HepG2 (cell line): ENCODE data around the gene JCAD. TPM values are rescaled to one million over a fixed set of nuclear protein-coding genes. Genes with fewer than 3 reads are reported as not detected.

Source experiments
- ATAC-seq: fragments of 200-7000 bp; cut with Tn5 transposase; 3 replicates; pipeline ENCODE4 v1.9.1; 2020; ENCODE audit warnings: mild to moderate bottlenecking, moderate library complexity
- BruUV-seq: library from RNA; stranded (reverse); fragments of 400-500 nt; replicated peaks from 2 replicates; lab custom pipeline; 2021; lab: Mats Ljungman, UMichigan
- CTCF ChIA-PET: fragments of 300-600 bp; formaldehyde crosslinking; extraction: SDS; loops from one replicate; lab custom pipeline; 2021; ENCODE audit warnings: low total read pairs, inconsistent platforms, low intra/inter-chr PET ratio; lab: Yijun Ruan, JAX
- POLR2A ChIA-PET: fragments of 350-600 bp; sonication (Branson Sonifier 250); formaldehyde crosslinking; loops from one replicate; lab custom pipeline; 2020; ENCODE audit warnings: antibody characterized with exemption, inconsistent platforms; lab: Yijun Ruan, JAX
- DNase-seq: peaks from one replicate; pipeline ENCODE4 v3.0.0-alpha.2; 2015; ENCODE audit warnings: low spot score
- FAIRE-seq: peaks from 3 replicates; lab custom pipeline; 2011; peaks lifted over from hg19 to GRCh38; lab: Jason Lieb, UNC
- H2AFZ ChIP-seq: one replicate; pipeline ENCODE4 v1.6.1; 2011; ENCODE audit warnings: low read length, inconsistent platforms
- H3K27ac ChIP-seq: fragments of 300-600 bp; 3 replicates; pipeline ENCODE4 v1.8.0; 2011; ENCODE audit warnings: mixed run types, mild to moderate bottlenecking, mixed read lengths, low read length, inconsistent platforms; ENCODE audit not compliant: insufficient read depth; ENCODE audit errors: extremely low read length
- H3K27me3 ChIP-seq, 2 experiments: fragments of 200-600 bp in 1 of 2; 2 replicates in 1 of 2; 3 replicates in 1 of 2; pipeline versions ENCODE4 v1.6.0 to v1.8.0; 2011; ENCODE audit warnings: low read length in 2 of 2, mild to moderate bottlenecking in 2 of 2, moderate library complexity in 2 of 2, inconsistent platforms in 1 of 2; ENCODE audit not compliant: insufficient read depth in 2 of 2, control insufficient read depth in 1 of 2
- H3K36me3 ChIP-seq, 2 experiments: fragments of 200-600 bp in 1 of 2; replicated peaks in 1 of 2; 2 replicates in 1 of 2; 3 replicates in 1 of 2; pipeline versions ENCODE4 v1.5.1 to v1.8.0; 2011; ENCODE audit warnings: low read length in 2 of 2, inconsistent platforms in 1 of 2; ENCODE audit not compliant: insufficient read depth in 2 of 2, control insufficient read depth in 1 of 2
- H3K4me1 ChIP-seq: 2 replicates; pipeline ENCODE4 v1.5.1; 2012; ENCODE audit warnings: low read length, inconsistent platforms; ENCODE audit not compliant: insufficient read depth
- H3K4me2 ChIP-seq: 2 replicates; pipeline ENCODE4 v1.6.0; 2011; ENCODE audit warnings: low read depth, low read length, inconsistent platforms
- H3K4me3 ChIP-seq, 3 experiments: fragments of 200-600 bp in 1 of 3; sonication (generic), shearing (Covaris generic) in 1 of 3; replicated peaks in 1 of 3; 2 replicates each; pipeline ENCODE4 v1.5.1; 2011 to 2016; ENCODE audit warnings: low read length in 3 of 3, inconsistent platforms in 2 of 3, low read depth in 2 of 3, mild to moderate bottlenecking in 2 of 3, control low read depth in 1 of 3, mixed read lengths in 1 of 3; ENCODE audit not compliant: insufficient read depth in 1 of 3
- H3K79me2 ChIP-seq: one replicate; pipeline ENCODE4 v1.6.1; 2011; ENCODE audit warnings: low read length, inconsistent platforms; ENCODE audit not compliant: insufficient read depth
- H3K9ac ChIP-seq: 2 replicates; pipeline ENCODE4 v1.6.0; 2011; ENCODE audit warnings: mild to moderate bottlenecking, low read depth, low read length, inconsistent platforms; ENCODE audit not compliant: insufficient read depth
- H3K9me3 ChIP-seq: 2 replicates; pipeline ENCODE4 v1.5.1; 2012; ENCODE audit warnings: mild to moderate bottlenecking, low read length
- H4K20me1 ChIP-seq: 2 replicates; pipeline ENCODE4 v1.6.0; 2011; ENCODE audit warnings: inconsistent platforms, mild to moderate bottlenecking, low read length, moderate library complexity; ENCODE audit not compliant: insufficient read depth
- FOSL2 ChIP-seq: sonication (generic); formaldehyde crosslinking; IDR thresholded peaks from 2 replicates; pipeline ENCODE4 v1.4.0; 2020; ENCODE audit warnings: missing genetic modification reagents
- HNF4G ChIP-seq, 2 experiments: sonication (generic) in 1 of 2; formaldehyde crosslinking in 1 of 2; IDR thresholded peaks; 2 replicates each; pipeline versions ENCODE4 v1.4.0 to v1.6.1; 2011 to 2020; ENCODE audit warnings: borderline replicate concordance in 2 of 2, low read depth in 2 of 2, mild to moderate bottlenecking in 2 of 2, low read length in 1 of 2, missing genetic modification reagents in 1 of 2, moderate library complexity in 1 of 2
- KDM3A ChIP-seq: IDR thresholded peaks from 2 replicates; pipeline ENCODE4 v1.6.1; 2018; ENCODE audit warnings: low read depth, missing compliant biosample characterization
- MZF1 ChIP-seq: sonication (generic); formaldehyde crosslinking; IDR thresholded peaks from 2 replicates; pipeline ENCODE4 v1.8.1; 2023; ENCODE audit warnings: mild to moderate bottlenecking, missing genetic modification reagents, borderline replicate concordance
- NR2F6 ChIP-seq, 2 experiments: IDR thresholded peaks; 2 replicates each; pipeline ENCODE4 v1.6.1; 2016; ENCODE audit warnings: antibody characterized with exemption in 1 of 2, mild to moderate bottlenecking in 1 of 2
- POGZ ChIP-seq: sonication (generic); formaldehyde crosslinking; IDR thresholded peaks from 2 replicates; pipeline ENCODE4 v1.4.0; 2020; ENCODE audit warnings: mild to moderate bottlenecking, missing genetic modification reagents
- SOX6 ChIP-seq, 2 experiments: fragments of 450-650 bp in 1 of 2; sonication (generic) in 1 of 2; formaldehyde crosslinking in 1 of 2; IDR thresholded peaks; 2 replicates each; pipeline versions ENCODE4 v1.4.0 to v1.6.1; 2017 to 2020; ENCODE audit warnings: antibody characterized with exemption in 1 of 2, mild to moderate bottlenecking in 1 of 2, missing genetic modification reagents in 1 of 2
- TCF12 ChIP-seq, 2 experiments: fragments of 450-650 bp in 1 of 2; sonication (generic) in 1 of 2; formaldehyde crosslinking in 1 of 2; IDR thresholded peaks; 2 replicates each; pipeline versions ENCODE4 v1.6.1 to v1.8.0; 2017 to 2022; ENCODE audit warnings: antibody characterized with exemption in 1 of 2, mild to moderate bottlenecking in 1 of 2, missing genetic modification reagents in 1 of 2, moderate library complexity in 1 of 2
- TEAD3 ChIP-seq: optimal IDR thresholded peaks from 2 replicates; pipeline ENCODE3; 2016; ENCODE audit warnings: borderline replicate concordance
- ZBTB3 ChIP-seq: sonication (generic); formaldehyde crosslinking; IDR thresholded peaks from 2 replicates; pipeline ENCODE4 v1.4.0; 2020; ENCODE audit warnings: low read depth, mild to moderate bottlenecking, moderate library complexity, missing genetic modification reagents, borderline replicate concordance
- WGBS: methylation state at CpG from one replicate; pipeline ENCODE4 v1.1.6; 2017; ENCODE audit warnings: low lambda C conversion rate; 5-methylcytosine and 5-hydroxymethylcytosine counted together
- in situ Hi-C: cut with HindIII; loops from 2 replicates; pipeline ENCODE4 v1.10.0; 2017; ENCODE audit warnings: low pct_unique_long_range_greater_than_20kb; ENCODE audit not compliant: extremely low pct_ligation_motif_present
- intact Hi-C: fragments of 100-400 bp; cut with micrococcal nuclease; formaldehyde crosslinking; loops from one replicate; pipeline ENCODE4 v1.10.0; 2022; ENCODE audit not compliant: unreplicated experiment
- polyA plus RNA-seq, 8 experiments: library from polyadenylated mRNA; depleted of rRNA in 3 of 8; stranded (reverse) in 7 of 8; unstranded in 1 of 8; fragments of >200 nt; fragmentation: Illumina TruSeq in 4 of 8; extraction: Trizol in 4 of 8; gene quantifications; 2 replicates each; pipeline versions ENCODE4 v1.2.1 to v1.2.3, GENCODE V29; 2011 to 2016; ENCODE audit warnings: low read depth in 4 of 8, missing spikeins in 1 of 8, mixed read lengths in 1 of 8; ENCODE audit not compliant: insufficient read depth in 1 of 8
- total RNA-seq, 5 experiments: library from RNA; depleted of rRNA; stranded (reverse); fragments of >200 nt; fragmentation: Illumina TruSeq; extraction: Trizol; gene quantifications; 2 replicates each; pipeline ENCODE4 v1.2.3, GENCODE V29; 2016; ENCODE audit warnings: low read depth in 1 of 5
- TF ChIP-seq, protein P1 (sequence below): sonication (generic); formaldehyde crosslinking; IDR thresholded peaks from 2 replicates; pipeline ENCODE4 v1.5.1; 2020; ENCODE audit warnings: mild to moderate bottlenecking, missing genetic modification reagents, moderate library complexity
- TF ChIP-seq, protein P2 (sequence below): sonication (generic); formaldehyde crosslinking; IDR thresholded peaks from 2 replicates; pipeline ENCODE4 v1.5.0; 2020; ENCODE audit warnings: missing genetic modification reagents
- TF ChIP-seq, protein P3 (sequence below): sonication (generic); formaldehyde crosslinking; IDR thresholded peaks from 2 replicates; pipeline ENCODE4 v1.4.0; 2020; ENCODE audit warnings: missing genetic modification reagents, mild to moderate bottlenecking, borderline replicate concordance

JCAD gene
- total and polyA plus RNA-seq, 2 of the 13 experiments (the other 11 are each of a cell fraction or from before 2014, with no cell fraction given) = 0.04 to 0.08 TPM

DNA sequence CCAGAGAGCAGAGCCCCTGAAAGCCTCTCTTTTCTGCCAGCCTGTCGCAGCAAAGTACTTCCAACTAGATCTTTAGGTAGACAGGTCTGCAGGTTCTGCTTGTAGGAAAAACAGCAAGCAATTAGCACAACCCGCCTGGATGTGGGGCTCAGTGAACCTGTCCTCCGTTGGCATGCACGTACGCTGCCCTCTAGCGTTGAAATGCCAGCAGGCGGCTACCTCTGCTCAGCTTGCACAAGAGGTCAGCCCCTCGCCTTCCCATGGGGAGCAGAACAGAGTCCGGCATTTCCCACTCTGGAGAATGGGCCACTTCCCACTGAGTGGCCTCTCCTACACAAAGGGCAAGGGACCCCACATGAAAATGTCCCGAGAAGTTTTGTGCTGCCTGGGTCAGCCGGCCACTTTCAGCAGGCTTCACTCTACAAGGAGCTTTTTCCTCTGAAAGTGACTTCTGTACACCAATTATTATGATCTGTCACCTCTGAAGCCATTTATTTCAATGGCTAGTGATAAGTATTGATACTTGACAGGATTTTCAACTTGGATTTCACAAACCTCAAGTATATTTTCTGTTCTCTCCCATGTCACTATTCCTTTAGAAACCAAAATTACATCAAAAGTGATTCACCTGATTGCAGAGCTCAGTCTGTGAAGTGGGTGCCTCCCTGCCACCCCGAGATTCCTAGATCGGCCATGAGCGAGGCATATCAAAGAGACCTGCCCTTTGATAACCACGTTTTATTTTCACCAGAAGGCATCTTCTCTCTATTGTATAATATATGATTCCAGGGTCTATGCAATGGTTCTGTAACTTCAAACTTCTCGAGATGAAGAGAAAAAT lies 56.7 kb downstream of the JCAD start:
- H3K27me3 ChIP-seq = no peaks in the 10 kb centered on the region; a peak in 2 of 5 replicates
- ChIA-PET CTCF (no interaction called here), POLR2A (no interaction called here)
- no peak overlapping the region for H3K9ac ChIP-seq
- H3K79me2 ChIP-seq = no peaks in the 10 kb centered on the region
- H4K20me1 ChIP-seq = no peaks in the 10 kb centered on the region
- peaks cover 36% of the 10 kb centered on the region for H3K4me1 ChIP-seq
- peak; percentile 91 for ATAC-seq
- H3K9me3 ChIP-seq = no peaks in the 10 kb centered on the region
- H3K27ac ChIP-seq = no peak overlapping the region
- DNase-seq = peak; percentile 65
- no peak overlapping the region for H2AFZ ChIP-seq
- H3K4me3 ChIP-seq = no peak overlapping the region
- peak overlapping the region; percentile 71; the same call in 1 of the 2 replicates for H3K4me2 ChIP-seq
- 8% methylated on average over 11 of the region's 16 CpGs for WGBS
- H3K36me3 ChIP-seq = no peaks in the 10 kb centered on the region
- intact Hi-C loops (no loop called here), in situ Hi-C loops (loop anchor here (10.0 kb wide), 1 partner anchor 232 kb away; no protein-coding TSS in a partner anchor)
- FAIRE-seq = peak; percentile 74
- no TSS peak for BruUV-seq
- TF ChIP-seq MZF1 (CRISPR knock-in tag) = no peak
- peak; percentile 57 for TF ChIP-seq NR2F6 (IDR thresholded peaks at IDR 0.05)
- peak; percentile 71 for TF ChIP-seq NR2F6 (CRISPR knock-in tag; IDR thresholded peaks at IDR 0.05)
- no peak for TF ChIP-seq FOSL2 (CRISPR knock-in tag)
- peak; percentile 21; the same call in 1 of the 2 replicates for TF ChIP-seq HNF4G (IDR thresholded peaks at IDR 0.05; ENCODE audit: borderline replicate concordance, low read depth, low read length)
- TF ChIP-seq HNF4G (CRISPR knock-in tag; IDR thresholded peaks at IDR 0.05; ENCODE audit: borderline replicate concordance, low read depth) = no peak
- no peak for TF ChIP-seq TCF12 (IDR thresholded peaks at IDR 0.05)
- TF ChIP-seq TCF12 (CRISPR knock-in tag; IDR thresholded peaks at IDR 0.05) = no peak
- TF ChIP-seq SOX6 (IDR thresholded peaks at IDR 0.05) = no peak
- 0 out of 2 replicates have a peak, but pooled peaks have one; percentile 12 for TF ChIP-seq SOX6 (CRISPR knock-in tag; IDR thresholded peaks at IDR 0.05)
- TF ChIP-seq KDM3A (CRISPR knock-in tag) = no peak
- TF ChIP-seq, protein P1, sequence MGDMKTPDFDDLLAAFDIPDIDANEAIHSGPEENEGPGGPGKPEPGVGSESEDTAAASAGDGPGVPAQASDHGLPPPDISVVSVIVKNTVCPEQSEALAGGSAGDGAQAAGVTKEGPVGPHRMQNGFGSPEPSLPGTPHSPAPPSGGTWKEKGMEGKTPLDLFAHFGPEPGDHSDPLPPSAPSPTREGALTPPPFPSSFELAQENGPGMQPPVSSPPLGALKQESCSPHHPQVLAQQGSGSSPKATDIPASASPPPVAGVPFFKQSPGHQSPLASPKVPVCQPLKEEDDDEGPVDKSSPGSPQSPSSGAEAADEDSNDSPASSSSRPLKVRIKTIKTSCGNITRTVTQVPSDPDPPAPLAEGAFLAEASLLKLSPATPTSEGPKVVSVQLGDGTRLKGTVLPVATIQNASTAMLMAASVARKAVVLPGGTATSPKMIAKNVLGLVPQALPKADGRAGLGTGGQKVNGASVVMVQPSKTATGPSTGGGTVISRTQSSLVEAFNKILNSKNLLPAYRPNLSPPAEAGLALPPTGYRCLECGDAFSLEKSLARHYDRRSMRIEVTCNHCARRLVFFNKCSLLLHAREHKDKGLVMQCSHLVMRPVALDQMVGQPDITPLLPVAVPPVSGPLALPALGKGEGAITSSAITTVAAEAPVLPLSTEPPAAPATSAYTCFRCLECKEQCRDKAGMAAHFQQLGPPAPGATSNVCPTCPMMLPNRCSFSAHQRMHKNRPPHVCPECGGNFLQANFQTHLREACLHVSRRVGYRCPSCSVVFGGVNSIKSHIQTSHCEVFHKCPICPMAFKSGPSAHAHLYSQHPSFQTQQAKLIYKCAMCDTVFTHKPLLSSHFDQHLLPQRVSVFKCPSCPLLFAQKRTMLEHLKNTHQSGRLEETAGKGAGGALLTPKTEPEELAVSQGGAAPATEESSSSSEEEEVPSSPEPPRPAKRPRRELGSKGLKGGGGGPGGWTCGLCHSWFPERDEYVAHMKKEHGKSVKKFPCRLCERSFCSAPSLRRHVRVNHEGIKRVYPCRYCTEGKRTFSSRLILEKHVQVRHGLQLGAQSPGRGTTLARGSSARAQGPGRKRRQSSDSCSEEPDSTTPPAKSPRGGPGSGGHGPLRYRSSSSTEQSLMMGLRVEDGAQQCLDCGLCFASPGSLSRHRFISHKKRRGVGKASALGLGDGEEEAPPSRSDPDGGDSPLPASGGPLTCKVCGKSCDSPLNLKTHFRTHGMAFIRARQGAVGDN = peak; percentile 17; the same call in 1 of the 2 replicates
- TF ChIP-seq, protein P2, sequence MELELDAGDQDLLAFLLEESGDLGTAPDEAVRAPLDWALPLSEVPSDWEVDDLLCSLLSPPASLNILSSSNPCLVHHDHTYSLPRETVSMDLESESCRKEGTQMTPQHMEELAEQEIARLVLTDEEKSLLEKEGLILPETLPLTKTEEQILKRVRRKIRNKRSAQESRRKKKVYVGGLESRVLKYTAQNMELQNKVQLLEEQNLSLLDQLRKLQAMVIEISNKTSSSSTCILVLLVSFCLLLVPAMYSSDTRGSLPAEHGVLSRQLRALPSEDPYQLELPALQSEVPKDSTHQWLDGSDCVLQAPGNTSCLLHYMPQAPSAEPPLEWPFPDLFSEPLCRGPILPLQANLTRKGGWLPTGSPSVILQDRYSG (CRISPR knock-in tag) = no peak
- TF ChIP-seq, protein P3, sequence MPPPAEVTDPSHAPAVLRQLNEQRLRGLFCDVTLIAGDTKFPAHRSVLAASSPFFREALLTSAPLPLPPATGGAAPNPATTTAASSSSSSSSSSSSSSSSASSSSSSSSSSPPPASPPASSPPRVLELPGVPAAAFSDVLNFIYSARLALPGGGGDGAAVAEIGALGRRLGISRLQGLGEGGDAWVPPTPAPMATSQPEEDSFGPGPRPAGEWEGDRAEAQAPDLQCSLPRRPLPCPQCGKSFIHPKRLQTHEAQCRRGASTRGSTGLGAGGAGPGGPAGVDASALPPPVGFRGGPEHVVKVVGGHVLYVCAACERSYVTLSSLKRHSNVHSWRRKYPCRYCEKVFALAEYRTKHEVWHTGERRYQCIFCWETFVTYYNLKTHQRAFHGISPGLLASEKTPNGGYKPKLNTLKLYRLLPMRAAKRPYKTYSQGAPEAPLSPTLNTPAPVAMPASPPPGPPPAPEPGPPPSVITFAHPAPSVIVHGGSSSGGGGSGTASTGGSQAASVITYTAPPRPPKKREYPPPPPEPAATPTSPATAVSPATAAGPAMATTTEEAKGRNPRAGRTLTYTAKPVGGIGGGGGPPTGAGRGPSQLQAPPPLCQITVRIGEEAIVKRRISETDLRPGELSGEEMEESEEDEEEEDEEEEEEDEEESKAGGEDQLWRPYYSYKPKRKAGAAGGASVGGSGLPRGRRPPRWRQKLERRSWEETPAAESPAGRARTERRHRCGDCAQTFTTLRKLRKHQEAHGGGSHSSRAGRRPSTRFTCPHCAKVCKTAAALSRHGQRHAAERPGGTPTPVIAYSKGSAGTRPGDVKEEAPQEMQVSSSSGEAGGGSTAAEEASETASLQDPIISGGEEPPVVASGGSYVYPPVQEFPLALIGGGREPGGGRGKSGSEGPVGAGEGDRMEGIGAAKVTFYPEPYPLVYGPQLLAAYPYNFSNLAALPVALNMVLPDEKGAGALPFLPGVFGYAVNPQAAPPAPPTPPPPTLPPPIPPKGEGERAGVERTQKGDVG = no peak
- TF ChIP-seq ZBTB3 (CRISPR knock-in tag) = no peak
- TF ChIP-seq POGZ (CRISPR knock-in tag) = 0 out of 2 replicates have a peak, but pooled peaks have one; percentile 14
- peak; percentile 89 for TF ChIP-seq TEAD3
